Suprapubic skin (tissue), 3 donors: ENCODE measurements around the gene HBS1L.

Experiments
- EP300 ChIP-seq: sonication (generic); formaldehyde crosslinking; IDR thresholded peaks from one replicate; pipeline ENCODE4 v1.6.1; 2017; ENCODE audit warnings: antibody characterized with exemption
- POLR2A ChIP-seq, 2 donors: fragments of 450-650 bp; IDR thresholded peaks; one replicate each; pipeline ENCODE4 v1.6.1; 2017; ENCODE audit warnings: antibody characterized with exemption in 2 of 2, mild to moderate bottlenecking in 2 of 2, moderate library complexity in 2 of 2
- TF ChIP-seq, protein P1 (sequence below), 2 donors: fragments of 200-600 bp in 1 of 2; fragments of 450-650 bp in 1 of 2; sonication (generic) in 1 of 2; IDR thresholded peaks; one replicate each; pipeline ENCODE4 v1.5.1; 2016 to 2019; ENCODE audit warnings: antibody characterized with exemption in 2 of 2, mild to moderate bottlenecking in 1 of 2, moderate library complexity in 1 of 2

DNA sequence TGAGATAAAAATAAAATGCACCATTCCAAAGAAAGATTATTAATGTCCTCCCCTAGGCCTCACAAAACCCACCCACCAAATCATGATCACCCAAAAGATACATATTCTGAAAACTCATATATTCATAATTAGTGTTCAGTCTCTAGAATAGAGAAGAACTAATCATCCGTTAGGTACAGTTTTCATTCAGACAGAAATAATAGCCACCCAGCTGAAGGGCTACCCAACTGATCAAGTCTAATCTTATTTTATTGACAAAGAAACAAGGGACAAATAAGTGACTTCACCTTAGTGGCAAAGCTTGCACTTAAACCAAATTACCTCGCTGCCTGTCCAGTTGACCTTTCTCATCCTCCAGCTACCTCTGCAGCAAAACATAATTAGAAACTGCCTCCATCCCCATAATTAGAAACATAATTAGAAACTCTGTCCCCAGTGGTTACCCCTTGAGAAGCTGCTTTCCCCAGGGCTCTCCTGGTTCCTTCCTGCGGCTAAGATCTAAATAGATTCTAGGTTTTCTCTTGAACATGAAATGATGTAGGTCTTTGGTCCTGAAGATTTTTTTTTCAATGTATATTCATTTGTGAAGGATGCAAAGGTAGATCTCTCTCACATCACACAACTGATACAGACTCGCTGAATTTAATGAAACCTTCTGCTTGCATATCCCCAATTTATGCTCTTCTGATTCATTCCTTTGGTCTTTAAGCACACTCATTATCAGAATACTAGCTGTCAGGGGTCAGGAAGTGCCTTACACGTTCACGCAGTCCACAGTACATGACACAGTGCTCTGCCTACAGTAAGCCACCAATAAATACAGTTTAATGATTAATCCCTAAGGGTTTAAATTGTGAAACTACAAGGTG lies 46.3 kb downstream of the HBS1L start:
- TF ChIP-seq, protein P1, sequence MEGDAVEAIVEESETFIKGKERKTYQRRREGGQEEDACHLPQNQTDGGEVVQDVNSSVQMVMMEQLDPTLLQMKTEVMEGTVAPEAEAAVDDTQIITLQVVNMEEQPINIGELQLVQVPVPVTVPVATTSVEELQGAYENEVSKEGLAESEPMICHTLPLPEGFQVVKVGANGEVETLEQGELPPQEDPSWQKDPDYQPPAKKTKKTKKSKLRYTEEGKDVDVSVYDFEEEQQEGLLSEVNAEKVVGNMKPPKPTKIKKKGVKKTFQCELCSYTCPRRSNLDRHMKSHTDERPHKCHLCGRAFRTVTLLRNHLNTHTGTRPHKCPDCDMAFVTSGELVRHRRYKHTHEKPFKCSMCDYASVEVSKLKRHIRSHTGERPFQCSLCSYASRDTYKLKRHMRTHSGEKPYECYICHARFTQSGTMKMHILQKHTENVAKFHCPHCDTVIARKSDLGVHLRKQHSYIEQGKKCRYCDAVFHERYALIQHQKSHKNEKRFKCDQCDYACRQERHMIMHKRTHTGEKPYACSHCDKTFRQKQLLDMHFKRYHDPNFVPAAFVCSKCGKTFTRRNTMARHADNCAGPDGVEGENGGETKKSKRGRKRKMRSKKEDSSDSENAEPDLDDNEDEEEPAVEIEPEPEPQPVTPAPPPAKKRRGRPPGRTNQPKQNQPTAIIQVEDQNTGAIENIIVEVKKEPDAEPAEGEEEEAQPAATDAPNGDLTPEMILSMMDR (IDR thresholded peaks at IDR 0.05): no peak
- TF ChIP-seq POLR2A (IDR thresholded peaks at IDR 0.05) (no peak), EP300 (no peak)
